AG08396 (cell line): ENCODE data around the gene FBXL14.
A peak's percentile ranks its signal among the peaks of the same experiment; 100 is the strongest.

Source experiments
- DNase-seq: peaks from one replicate; pipeline ENCODE4 v3.0.0; 2012; ENCODE audit warnings: low spot score, mixed read lengths

The FBXL14 gene

GRCh38 chr12:1593174-1594005, 991 bp downstream of the FBXL14 start:
- no peak for DNase-seq

- peak; percentile 39 for DNase-seq
Measured at GRCh38 chr12:1592444-1593173, 1.8 kb downstream of the FBXL14 start.

DNA sequence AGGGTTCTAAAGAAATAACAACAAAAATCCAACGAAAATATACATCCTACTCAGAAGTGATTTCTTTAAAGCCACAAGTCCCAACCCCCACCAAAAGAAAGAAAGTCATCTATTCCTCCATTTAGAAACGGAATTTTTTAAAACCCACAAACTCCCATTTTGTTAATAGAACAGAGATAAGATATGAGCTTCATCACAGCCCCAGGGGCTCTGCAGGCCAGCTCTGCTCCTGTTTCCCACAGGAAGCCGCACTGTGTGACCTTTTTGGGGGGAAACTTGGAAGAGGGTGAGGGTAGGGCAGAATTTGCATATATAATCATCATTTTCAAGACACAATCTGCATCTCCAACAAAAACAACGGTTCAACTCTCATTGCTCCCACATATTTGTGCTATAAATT, 2.8 kb downstream of the FBXL14 start:
- no peak for DNase-seq

- DNase-seq: no peak
Measured at GRCh38 chr12:1591034-1591433, 3.3 kb downstream of the FBXL14 start.

GRCh38 chr12:1590221-1590979, 4.0 kb downstream of the FBXL14 start:
- DNase-seq: no peak

DNA sequence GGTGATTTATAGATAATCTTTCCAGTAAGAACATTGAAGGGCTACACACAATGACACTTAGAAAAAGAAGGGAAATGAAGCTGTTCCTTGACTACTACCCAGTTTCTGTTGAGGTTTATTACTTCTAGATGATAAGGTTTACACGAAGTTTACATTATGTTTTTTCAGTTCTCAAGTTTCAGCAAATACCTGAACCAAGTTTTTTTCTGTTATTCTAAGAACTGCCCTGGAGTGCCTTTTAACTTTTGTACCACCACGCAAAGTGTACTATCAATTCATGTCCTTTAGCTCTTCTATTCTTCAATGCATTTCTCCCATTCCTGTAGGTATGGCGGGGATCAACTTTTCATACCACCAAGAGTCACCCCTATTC, 5.8 kb downstream of the FBXL14 start:
- no peak for DNase-seq

- no peak for DNase-seq
Measured at GRCh38 chr12:1587927-1588574, 6.3 kb downstream of the FBXL14 start.

DNA sequence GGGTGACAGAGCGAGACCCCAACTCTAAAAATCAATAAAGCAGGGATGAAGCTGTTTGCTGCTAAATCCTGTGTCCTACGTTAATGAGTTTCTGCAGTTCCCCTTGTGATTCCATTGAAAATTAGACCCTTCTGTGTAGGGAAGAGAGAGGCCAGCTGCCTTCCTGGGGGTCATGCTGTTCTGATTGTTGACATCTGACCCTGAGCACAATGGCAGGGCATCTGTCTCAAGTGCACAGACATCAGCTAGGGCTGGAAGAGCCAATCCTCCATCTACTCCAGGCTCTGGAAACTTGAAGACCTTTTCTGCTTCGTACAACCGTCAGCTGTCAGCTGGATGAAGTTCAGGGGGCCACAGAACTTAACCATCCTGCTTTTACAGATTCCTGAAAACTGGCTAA, 10.1 kb downstream of the FBXL14 start:
- no peak for DNase-seq

- DNase-seq: peak; percentile 77
Measured at GRCh38 chr12:1583421-1584078, 10.8 kb downstream of the FBXL14 start.

GRCh38 chr12:1582709-1583050, 11.7 kb downstream of the FBXL14 start:
- DNase-seq: no peak

DNA sequence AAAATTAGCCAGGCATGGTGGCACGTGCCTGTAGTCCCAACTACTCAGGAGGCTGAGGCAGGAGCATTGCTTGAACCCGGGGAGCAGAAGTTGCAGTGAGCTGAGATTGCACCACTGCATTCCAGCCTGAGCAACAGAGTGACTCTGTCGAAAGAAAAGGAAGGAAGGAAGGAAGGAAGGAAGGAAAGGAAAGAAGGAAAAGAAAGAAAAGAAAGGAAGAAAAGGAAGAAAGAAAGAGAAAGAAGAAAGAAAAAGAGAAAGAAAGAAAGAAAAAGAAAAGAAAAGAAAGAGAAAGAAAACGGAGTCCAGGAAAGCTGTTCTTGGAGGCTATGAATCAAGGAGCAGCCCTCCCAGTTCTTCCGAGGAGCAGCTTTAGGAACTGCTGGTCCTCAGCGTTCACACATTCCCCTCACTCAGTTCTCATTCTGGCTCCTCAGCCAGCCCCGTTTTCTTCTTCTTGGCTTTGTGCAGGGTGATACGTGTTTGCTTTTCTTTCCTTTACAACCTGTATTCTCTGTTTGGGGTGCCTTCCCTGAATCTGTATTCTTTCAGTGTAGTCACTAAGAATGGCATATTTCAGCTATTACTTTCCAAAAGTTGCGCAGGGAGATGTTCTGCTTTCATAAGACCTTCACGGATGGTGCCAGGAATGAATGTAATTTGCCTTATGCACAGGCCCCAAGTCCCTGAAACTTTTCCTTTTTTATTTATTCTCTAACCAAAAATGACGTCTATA, 12.2 kb downstream of the FBXL14 start:
- no peak for DNase-seq

DNA sequence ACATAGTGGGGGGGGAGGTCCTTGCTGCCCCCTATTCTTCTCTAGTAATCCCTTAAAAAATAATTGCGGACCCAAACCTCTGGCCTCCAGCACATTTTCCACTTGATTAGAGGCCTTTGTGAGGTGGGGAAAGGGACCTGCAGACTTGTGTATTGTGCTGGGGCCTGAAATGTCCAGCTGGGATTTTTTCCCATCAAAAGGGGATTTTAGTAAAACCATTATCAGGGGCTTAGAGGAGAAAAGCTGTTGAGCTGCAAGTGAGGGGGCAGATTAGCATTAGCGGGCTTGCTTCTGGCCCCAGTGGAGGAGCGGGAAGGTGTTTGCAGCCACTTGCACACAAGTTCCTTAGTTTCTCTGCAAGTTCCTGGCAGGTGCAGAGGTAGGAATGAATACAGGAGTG, 13.9 kb downstream of the FBXL14 start:
- DNase-seq: no peak

GRCh38 chr12:1579651-1580435, 14.5 kb downstream of the FBXL14 start:
- no peak for DNase-seq

DNA sequence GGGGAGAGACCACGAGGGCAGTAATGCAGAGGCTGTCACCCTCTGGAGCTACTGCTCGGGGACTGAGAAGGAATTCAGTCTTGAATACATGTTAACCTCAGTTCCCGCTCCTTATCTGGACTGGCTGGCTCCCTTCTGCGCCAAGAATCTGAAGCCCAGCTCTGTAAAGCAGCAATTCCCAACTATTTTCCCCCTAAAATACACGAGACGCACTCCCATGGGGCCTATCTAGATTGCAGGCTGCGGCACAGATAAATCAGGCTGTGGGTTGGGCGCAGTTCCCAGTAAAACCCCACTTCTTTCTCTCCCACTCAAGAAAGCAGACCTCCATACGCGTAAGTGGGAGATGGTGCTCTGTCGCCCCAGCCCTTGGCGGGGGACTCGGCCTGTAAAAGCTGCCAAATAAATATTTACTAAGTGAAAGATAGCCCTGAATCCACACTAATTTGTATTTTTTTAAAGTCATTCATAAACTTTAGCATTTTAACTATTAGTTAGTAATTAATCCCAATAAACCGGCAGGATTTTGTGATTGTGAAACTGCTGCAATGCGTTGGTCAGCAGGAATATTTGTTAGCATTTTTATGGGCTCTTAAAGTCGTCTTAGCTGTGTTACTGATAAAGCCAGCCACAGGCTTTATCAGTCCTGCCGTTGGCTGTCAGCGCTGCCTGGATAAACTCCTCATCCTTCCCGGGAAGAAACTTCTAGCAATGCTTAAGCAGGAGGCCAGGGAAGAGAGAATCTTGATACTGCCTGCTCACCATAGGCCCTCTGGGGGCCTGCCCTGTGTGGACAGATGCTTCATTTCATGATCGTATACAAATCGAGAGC, 17.8 kb downstream of the FBXL14 start:
- no peak for DNase-seq

DNA sequence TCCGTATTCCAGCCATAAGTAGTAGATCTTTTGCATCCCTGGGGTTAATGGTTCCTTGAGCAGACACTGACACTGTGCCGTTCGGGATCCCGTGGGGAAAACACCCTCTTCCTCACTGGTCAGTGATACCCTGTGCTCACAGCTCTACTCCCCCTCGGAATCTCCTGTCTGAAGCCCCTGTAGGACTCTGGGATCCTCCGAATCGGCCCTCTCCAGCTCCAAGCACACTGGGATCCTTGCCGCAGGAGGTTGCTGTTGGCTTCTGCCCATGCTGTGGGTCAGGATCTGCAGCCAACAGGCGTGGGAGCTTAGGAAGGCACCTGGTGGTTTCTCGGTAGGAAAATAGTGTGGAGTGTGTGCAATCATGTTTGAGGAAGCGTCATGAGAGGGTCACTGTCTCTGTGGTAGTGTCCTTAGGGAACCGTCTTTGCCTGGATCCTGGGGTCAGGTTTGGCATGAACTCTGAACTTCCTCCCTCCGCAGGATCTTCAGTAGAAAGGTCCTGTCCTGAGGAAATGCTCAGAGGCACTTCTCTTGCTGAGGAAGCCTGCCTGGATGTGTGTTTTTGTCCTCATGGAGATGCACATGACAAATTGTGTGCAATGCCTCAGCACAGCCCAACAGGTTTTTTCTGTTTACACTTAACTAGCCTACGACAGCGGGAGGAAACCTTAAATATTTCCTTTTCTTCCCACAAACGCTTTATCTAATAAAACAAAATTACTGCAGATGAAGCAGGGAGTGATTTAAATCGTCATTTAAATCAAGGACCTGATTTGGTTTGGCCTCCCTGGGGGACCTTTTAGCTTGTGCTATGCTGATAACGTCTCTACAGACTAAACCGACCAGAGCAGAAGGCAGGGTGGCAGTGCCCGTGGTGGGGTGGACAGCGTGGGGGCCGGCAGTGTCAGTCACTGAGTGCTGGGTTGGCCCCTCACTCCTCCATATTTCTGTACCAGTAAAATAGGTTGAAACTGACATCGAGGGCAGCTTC, 18.7 kb downstream of the FBXL14 start:
- DNase-seq: no peak

- no peak for DNase-seq
Measured at GRCh38 chr12:1574865-1575259, 19.5 kb downstream of the FBXL14 start.

GRCh38 chr12:1573960-1574864, 20.2 kb downstream of the FBXL14 start:
- DNase-seq: no peak
